SU-DHL-6 (cell line): ENCODE results near the gene DYRK1B.

ENCODE experiments used
- H2AFZ ChIP-seq: fragments of 200-600 bp; sonication (generic); 2 replicates; pipeline ENCODE4 v1.6.1; 2014; ENCODE audit warnings: low read depth, mild to moderate bottlenecking, moderate library complexity, mixed read lengths, antibody characterized with exemption, low read length; ENCODE audit not compliant: severe bottlenecking
- H3F3A ChIP-seq: fragments of 200-600 bp; shearing (Covaris generic); 2 replicates; pipeline ENCODE4 v1.6.0; 2016; ENCODE audit warnings: antibody characterized with exemption, mild to moderate bottlenecking; ENCODE audit not compliant: insufficient read depth
- H3K27ac ChIP-seq: fragments of 200-600 bp; sonication (generic); 2 replicates; pipeline ENCODE4 v1.5.1; 2016; ENCODE audit warnings: low read depth, mild to moderate bottlenecking, low read length, moderate library complexity, mixed read lengths
- H3K27me3 ChIP-seq: fragments of 200-600 bp; sonication (generic), shearing (Covaris generic); 2 replicates; pipeline ENCODE4 v1.6.0; 2014; ENCODE audit warnings: mild to moderate bottlenecking, low read length
- H3K36me3 ChIP-seq: fragments of 200-600 bp; sonication (generic); 2 replicates; pipeline ENCODE4 v1.6.1; 2014; ENCODE audit warnings: mild to moderate bottlenecking, low read length, mixed read lengths
- H3K4me2 ChIP-seq: fragments of 300-600, 200-600 bp; shearing (Covaris generic), sonication (generic); 2 replicates; pipeline ENCODE4 v1.6.0; 2014; ENCODE audit warnings: low read length, low read depth, mild to moderate bottlenecking; ENCODE audit not compliant: poor library complexity, severe bottlenecking
- H3K4me3 ChIP-seq: fragments of 200-600 bp; sonication (generic); 2 replicates; pipeline ENCODE4 v1.5.1; 2014; ENCODE audit warnings: antibody characterized with exemption, low read length, mild to moderate bottlenecking, mixed read lengths; ENCODE audit not compliant: insufficient read depth, poor library complexity, severe bottlenecking
- H3K79me2 ChIP-seq: fragments of 200-600 bp; sonication (generic); 2 replicates; pipeline ENCODE4 v1.6.1; 2014; ENCODE audit warnings: mild to moderate bottlenecking, low read length, moderate library complexity; ENCODE audit not compliant: insufficient read depth
- H3K9ac ChIP-seq: fragments of 200-600 bp; sonication (generic); 2 replicates; pipeline ENCODE4 v1.7.0; 2014; ENCODE audit warnings: mild to moderate bottlenecking, low read length
- H3K9me2 ChIP-seq: fragments of 200-600 bp; sonication (generic); replicated peaks from 2 replicates; pipeline ENCODE4 v1.6.1; 2014; ENCODE audit warnings: low read length; ENCODE audit not compliant: insufficient read depth
- H3K9me3 ChIP-seq: fragments of 200-600 bp; sonication (generic); 2 replicates; pipeline ENCODE4 v1.6.1; 2014; ENCODE audit warnings: low read length, mixed read lengths; ENCODE audit not compliant: insufficient read depth
- H4K20me1 ChIP-seq: fragments of 200-600 bp; sonication (generic); 2 replicates; pipeline ENCODE4 v1.6.1; 2014; ENCODE audit warnings: low read depth, mild to moderate bottlenecking, antibody characterized with exemption, low read length, moderate library complexity, mixed read lengths
- CTCF ChIP-seq: fragments of 200-600 bp; sonication (generic); IDR thresholded peaks from one replicate; pipeline ENCODE4 v1.5.1; 2017; ENCODE audit warnings: antibody characterized with exemption, mild to moderate bottlenecking, low read length, moderate library complexity; ENCODE audit not compliant: insufficient read depth, poor library complexity, severe bottlenecking
- EZH2phosphoT487 ChIP-seq: fragments of 200-600 bp; sonication (generic), shearing (Covaris generic); conservative IDR thresholded peaks from 2 replicates; pipeline ENCODE4 v1.6.1; 2018; ENCODE audit warnings: mild to moderate bottlenecking, antibody characterized with exemption, low read length, moderate library complexity, mixed read lengths

Gene DYRK1B

GRCh38 chr19:39828015-39828653 lies 5.8 kb downstream of the DYRK1B start:
- H3K9ac ChIP-seq, result no peak overlapping the region
- no peaks in the 10 kb centered on the region for H3K27me3 ChIP-seq
- no peaks in the 10 kb centered on the region for H3K36me3 ChIP-seq
- no peak overlapping the region for H3K4me3 ChIP-seq
- H3F3A ChIP-seq, result no peaks in the 10 kb centered on the region
- no peak overlapping the region for H3K27ac ChIP-seq
- no peaks in the 10 kb centered on the region for H4K20me1 ChIP-seq
- no peaks in the 10 kb centered on the region for H3K9me2 ChIP-seq
- no peak overlapping the region for H3K4me2 ChIP-seq
- no peaks in the 10 kb centered on the region for H3K9me3 ChIP-seq
- no peak for TF ChIP-seq CTCF
- no peak for TF ChIP-seq EZH2phosphoT487
- peaks cover 4% of the 10 kb centered on the region; the same call in 1 of the 2 replicates for H3K79me2 ChIP-seq
- H2AFZ ChIP-seq, result no peak overlapping the region

GRCh38 chr19:39827216-39827615 lies 6.7 kb downstream of the DYRK1B start:
- H2AFZ ChIP-seq, result no peak overlapping the region
- H3K27me3 ChIP-seq, result no peaks in the 10 kb centered on the region
- H3K79me2 ChIP-seq, result peaks cover 4% of the 10 kb centered on the region; the same call in 1 of the 2 replicates
- H3K4me3 ChIP-seq, result no peak overlapping the region
- no peaks in the 10 kb centered on the region for H4K20me1 ChIP-seq
- H3K36me3 ChIP-seq, result no peaks in the 10 kb centered on the region
- H3F3A ChIP-seq, result no peaks in the 10 kb centered on the region
- H3K4me2 ChIP-seq, result no peak overlapping the region
- no peaks in the 10 kb centered on the region for H3K9me2 ChIP-seq
- no peak overlapping the region for H3K27ac ChIP-seq
- TF ChIP-seq CTCF (no peak), EZH2phosphoT487 (no peak)
- no peak overlapping the region for H3K9ac ChIP-seq
- no peaks in the 10 kb centered on the region for H3K9me3 ChIP-seq

- Histone ChIP-seq H3K4me2 (no peak overlapping the region), H3K27me3 (no peaks in the 10 kb centered on the region), H3K9me3 (no peaks in the 10 kb centered on the region), H2AFZ (no peak overlapping the region), H3K9ac (no peak overlapping the region), H3K4me3 (no peak overlapping the region), H3K9me2 (no peaks in the 10 kb centered on the region), H3F3A (no peaks in the 10 kb centered on the region), H3K27ac (no peak overlapping the region), H4K20me1 (no peaks in the 10 kb centered on the region), H3K36me3 (no peaks in the 10 kb centered on the region), H3K79me2 (peaks cover 4% of the 10 kb centered on the region; the same call in 1 of the 2 replicates)
- TF ChIP-seq EZH2phosphoT487 (no peak), CTCF (no peak)
These were observed 7.5 kb downstream of the DYRK1B start for GRCh38 chr19:39826311-39826945.
